ENCODE data around the gene NSMF. TPM values are rescaled to one million over a fixed set of nuclear protein-coding genes. Genes with fewer than 3 reads are reported as not detected.
A peak's percentile ranks its signal among the peaks of the same experiment; 100 is the strongest.

The NSMF gene
- polyA plus RNA-seq, 1 of the 3 experiments (the other 2 are of a cell fraction) = 58.8 TPM

GRCh38 chr9:137493364-137494103, 34.4 kb upstream of the NSMF start:
- H3K4me1 ChIP-seq (ENCODE audit: control insufficient read depth in 1 of 2, insufficient read depth in 2 of 2, low read depth in 1 of 2, low read length in 1 of 2) = peaks cover 0 to under 1% of the 10 kb centered on the region in 2 experiments; a peak in 1 of 4 replicates

DNA sequence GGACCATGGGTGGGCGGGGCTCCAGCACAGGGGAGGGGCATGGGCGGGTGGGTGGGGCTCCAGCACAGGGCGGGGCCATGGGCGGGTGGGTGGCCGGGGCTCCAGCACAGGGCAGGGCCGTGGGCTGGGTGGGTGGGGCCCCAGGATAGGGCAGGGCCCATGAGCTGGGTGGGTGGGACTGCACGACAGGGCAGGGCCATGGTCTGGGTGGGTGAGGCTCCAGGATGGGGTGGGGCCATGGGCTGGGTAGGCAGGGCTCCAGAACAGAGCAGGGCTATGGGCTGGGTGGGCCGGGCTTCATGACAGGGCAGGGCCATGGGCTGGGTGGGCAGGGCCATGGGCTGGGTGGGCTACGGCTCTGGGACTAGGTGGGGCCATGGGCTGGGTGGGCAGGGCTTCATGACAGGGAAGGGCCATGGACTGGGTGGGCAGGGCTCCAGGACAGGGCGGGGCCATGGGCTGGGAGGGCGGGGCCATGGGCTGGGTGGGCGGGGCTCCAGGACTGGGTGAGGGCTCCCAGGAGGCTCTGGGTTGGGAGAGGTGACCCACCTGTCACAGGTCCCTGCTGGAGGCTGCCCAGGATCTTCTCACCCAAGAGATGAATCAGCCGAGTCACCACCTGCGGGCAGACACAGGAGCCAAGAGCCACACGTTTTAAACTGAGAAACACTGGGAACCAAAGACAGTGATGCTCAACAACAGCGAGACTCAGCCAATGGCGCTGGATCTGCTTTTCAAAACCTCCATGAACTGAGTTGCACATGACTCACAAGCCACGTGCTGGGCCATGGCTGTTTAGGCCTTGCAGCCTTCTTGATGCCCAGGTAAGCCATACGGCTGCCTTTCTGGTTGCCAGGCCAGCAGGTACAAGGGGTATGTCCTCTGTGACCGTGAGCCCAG, 33.6 kb upstream of the NSMF start:
- H3K27ac ChIP-seq (ENCODE audit: low read depth in 2 of 2, low read length in 1 of 2) = no peak overlapping the region
- no peaks in the 10 kb centered on the region for H3K36me3 ChIP-seq (replicated peaks in 1 of 2; ENCODE audit: control insufficient read depth in 1 of 2, insufficient read depth in 2 of 2, low read length in 1 of 2)
- H3K9ac ChIP-seq = no peak overlapping the region
- WGBS (ENCODE audit: low lambda C conversion rate) = 84% methylated on average over 12 of the region's 20 CpGs
- ChIA-PET POLR2A (no interaction called here), CTCF (interaction anchor here (1.1 to 1.5 kb wide), 2 partner anchors 8 to 70 kb away, joined by 3 to 5 read pairs; partner anchors contain the start of genes EXD3 and NOXA1)
- no peaks in the 10 kb centered on the region for H3F3A ChIP-seq (replicated peaks; ENCODE audit: insufficient read depth)
- H4K20me1 ChIP-seq (ENCODE audit: insufficient read depth) = no peaks in the 10 kb centered on the region
- H3K4me2 ChIP-seq = no peak overlapping the region
- no peaks in the 10 kb centered on the region for H3K9me2 ChIP-seq
- no peaks in the 10 kb centered on the region for H3K9me3 ChIP-seq
- peak; percentile 84 for DNase-seq
- H3K4me3 ChIP-seq (ENCODE audit: low read depth in 2 of 2, low read length in 1 of 2) = no peak overlapping the region
- no peak overlapping the region for H2AFZ ChIP-seq (ENCODE audit: low read depth)
- H3K4me1 ChIP-seq (ENCODE audit: control insufficient read depth in 1 of 2, insufficient read depth in 2 of 2, low read depth in 1 of 2, low read length in 1 of 2) = peaks cover 0 to 9% of the 10 kb centered on the region in 2 experiments; a peak in 1 of 4 replicates
- no peaks in the 10 kb centered on the region for H3K79me2 ChIP-seq (ENCODE audit: insufficient read depth)
- H3K27me3 ChIP-seq (ENCODE audit: insufficient read depth) = no peaks in the 10 kb centered on the region
- TF ChIP-seq USF1 (IDR thresholded peaks at IDR 0.05; ENCODE audit: borderline replicate concordance, low read depth) (no peak), RCOR1 (IDR thresholded peaks at IDR 0.05; ENCODE audit: low read length) (no peak), CHD2 (IDR thresholded peaks at IDR 0.05; ENCODE audit: low read length, partially characterized antibody) (no peak), FOXJ3 (CRISPR knock-in tag; IDR thresholded peaks at IDR 0.05) (no peak), TEAD4 (IDR thresholded peaks at IDR 0.05; ENCODE audit: borderline replicate concordance, insufficient read depth) (no peak), MEF2A (IDR thresholded peaks at IDR 0.05; ENCODE audit: borderline replicate concordance, low read depth) (no peak)
- TF ChIP-seq, protein P1, sequence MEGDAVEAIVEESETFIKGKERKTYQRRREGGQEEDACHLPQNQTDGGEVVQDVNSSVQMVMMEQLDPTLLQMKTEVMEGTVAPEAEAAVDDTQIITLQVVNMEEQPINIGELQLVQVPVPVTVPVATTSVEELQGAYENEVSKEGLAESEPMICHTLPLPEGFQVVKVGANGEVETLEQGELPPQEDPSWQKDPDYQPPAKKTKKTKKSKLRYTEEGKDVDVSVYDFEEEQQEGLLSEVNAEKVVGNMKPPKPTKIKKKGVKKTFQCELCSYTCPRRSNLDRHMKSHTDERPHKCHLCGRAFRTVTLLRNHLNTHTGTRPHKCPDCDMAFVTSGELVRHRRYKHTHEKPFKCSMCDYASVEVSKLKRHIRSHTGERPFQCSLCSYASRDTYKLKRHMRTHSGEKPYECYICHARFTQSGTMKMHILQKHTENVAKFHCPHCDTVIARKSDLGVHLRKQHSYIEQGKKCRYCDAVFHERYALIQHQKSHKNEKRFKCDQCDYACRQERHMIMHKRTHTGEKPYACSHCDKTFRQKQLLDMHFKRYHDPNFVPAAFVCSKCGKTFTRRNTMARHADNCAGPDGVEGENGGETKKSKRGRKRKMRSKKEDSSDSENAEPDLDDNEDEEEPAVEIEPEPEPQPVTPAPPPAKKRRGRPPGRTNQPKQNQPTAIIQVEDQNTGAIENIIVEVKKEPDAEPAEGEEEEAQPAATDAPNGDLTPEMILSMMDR (IDR thresholded peaks at IDR 0.05) = no peak
- TF ChIP-seq, protein P2, sequence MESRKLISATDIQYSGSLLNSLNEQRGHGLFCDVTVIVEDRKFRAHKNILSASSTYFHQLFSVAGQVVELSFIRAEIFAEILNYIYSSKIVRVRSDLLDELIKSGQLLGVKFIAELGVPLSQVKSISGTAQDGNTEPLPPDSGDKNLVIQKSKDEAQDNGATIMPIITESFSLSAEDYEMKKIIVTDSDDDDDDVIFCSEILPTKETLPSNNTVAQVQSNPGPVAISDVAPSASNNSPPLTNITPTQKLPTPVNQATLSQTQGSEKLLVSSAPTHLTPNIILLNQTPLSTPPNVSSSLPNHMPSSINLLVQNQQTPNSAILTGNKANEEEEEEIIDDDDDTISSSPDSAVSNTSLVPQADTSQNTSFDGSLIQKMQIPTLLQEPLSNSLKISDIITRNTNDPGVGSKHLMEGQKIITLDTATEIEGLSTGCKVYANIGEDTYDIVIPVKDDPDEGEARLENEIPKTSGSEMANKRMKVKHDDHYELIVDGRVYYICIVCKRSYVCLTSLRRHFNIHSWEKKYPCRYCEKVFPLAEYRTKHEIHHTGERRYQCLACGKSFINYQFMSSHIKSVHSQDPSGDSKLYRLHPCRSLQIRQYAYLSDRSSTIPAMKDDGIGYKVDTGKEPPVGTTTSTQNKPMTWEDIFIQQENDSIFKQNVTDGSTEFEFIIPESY (IDR thresholded peaks at IDR 0.05; ENCODE audit: borderline replicate concordance, low read depth) = no peak

More at GRCh38 chr9:137493364-137494103, 34.4 kb upstream of the NSMF start:
- DNase-seq = no peak
- ChIA-PET POLR2A (no interaction called here), CTCF (no interaction called here)
- H2AFZ ChIP-seq (ENCODE audit: low read depth) = no peak overlapping the region
- 92% methylated on average over 6 of the region's 16 CpGs for WGBS (ENCODE audit: low lambda C conversion rate)
- no peaks in the 10 kb centered on the region for H4K20me1 ChIP-seq (ENCODE audit: insufficient read depth)
- no peaks in the 10 kb centered on the region for H3K9me2 ChIP-seq
- no peak overlapping the region for H3K9ac ChIP-seq
- H3K36me3 ChIP-seq (replicated peaks in 1 of 2; ENCODE audit: control insufficient read depth in 1 of 2, insufficient read depth in 2 of 2, low read length in 1 of 2) = no peaks in the 10 kb centered on the region
- H3K9me3 ChIP-seq = no peaks in the 10 kb centered on the region
- no peaks in the 10 kb centered on the region for H3F3A ChIP-seq (replicated peaks; ENCODE audit: insufficient read depth)
- TF ChIP-seq NRF1 (IDR thresholded peaks at IDR 0.05; ENCODE audit: low read depth, low read length) = no peak
- TF ChIP-seq POLR2AphosphoS5 (IDR thresholded peaks at IDR 0.05; ENCODE audit: low read depth, low read length) = no peak
- TF ChIP-seq, protein P3, sequence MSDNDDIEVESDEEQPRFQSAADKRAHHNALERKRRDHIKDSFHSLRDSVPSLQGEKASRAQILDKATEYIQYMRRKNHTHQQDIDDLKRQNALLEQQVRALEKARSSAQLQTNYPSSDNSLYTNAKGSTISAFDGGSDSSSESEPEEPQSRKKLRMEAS (IDR thresholded peaks at IDR 0.05; ENCODE audit: low read depth) = no peak
- TF ChIP-seq NFIC (IDR thresholded peaks at IDR 0.05; ENCODE audit: borderline replicate concordance) = no peak
- no peak for TF ChIP-seq RAD21 (IDR thresholded peaks at IDR 0.05; ENCODE audit: low read length)
- TF ChIP-seq FOSL2 (IDR thresholded peaks at IDR 0.05; ENCODE audit: borderline replicate concordance, low read depth) = no peak
- TF ChIP-seq, protein P4, sequence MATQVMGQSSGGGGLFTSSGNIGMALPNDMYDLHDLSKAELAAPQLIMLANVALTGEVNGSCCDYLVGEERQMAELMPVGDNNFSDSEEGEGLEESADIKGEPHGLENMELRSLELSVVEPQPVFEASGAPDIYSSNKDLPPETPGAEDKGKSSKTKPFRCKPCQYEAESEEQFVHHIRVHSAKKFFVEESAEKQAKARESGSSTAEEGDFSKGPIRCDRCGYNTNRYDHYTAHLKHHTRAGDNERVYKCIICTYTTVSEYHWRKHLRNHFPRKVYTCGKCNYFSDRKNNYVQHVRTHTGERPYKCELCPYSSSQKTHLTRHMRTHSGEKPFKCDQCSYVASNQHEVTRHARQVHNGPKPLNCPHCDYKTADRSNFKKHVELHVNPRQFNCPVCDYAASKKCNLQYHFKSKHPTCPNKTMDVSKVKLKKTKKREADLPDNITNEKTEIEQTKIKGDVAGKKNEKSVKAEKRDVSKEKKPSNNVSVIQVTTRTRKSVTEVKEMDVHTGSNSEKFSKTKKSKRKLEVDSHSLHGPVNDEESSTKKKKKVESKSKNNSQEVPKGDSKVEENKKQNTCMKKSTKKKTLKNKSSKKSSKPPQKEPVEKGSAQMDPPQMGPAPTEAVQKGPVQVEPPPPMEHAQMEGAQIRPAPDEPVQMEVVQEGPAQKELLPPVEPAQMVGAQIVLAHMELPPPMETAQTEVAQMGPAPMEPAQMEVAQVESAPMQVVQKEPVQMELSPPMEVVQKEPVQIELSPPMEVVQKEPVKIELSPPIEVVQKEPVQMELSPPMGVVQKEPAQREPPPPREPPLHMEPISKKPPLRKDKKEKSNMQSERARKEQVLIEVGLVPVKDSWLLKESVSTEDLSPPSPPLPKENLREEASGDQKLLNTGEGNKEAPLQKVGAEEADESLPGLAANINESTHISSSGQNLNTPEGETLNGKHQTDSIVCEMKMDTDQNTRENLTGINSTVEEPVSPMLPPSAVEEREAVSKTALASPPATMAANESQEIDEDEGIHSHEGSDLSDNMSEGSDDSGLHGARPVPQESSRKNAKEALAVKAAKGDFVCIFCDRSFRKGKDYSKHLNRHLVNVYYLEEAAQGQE (IDR thresholded peaks at IDR 0.05; ENCODE audit: low read depth, low read length) = no peak
- TF ChIP-seq RFX5 (IDR thresholded peaks at IDR 0.05; ENCODE audit: low read length) = no peak
- TF ChIP-seq TCF12 (IDR thresholded peaks at IDR 0.05) = no peak
- TF ChIP-seq RCOR1 (IDR thresholded peaks at IDR 0.05; ENCODE audit: low read length) = no peak
- no peak overlapping the region for H3K27ac ChIP-seq (ENCODE audit: low read depth in 2 of 2, low read length in 1 of 2)
- H3K27me3 ChIP-seq (ENCODE audit: insufficient read depth) = no peaks in the 10 kb centered on the region
- H3K79me2 ChIP-seq (ENCODE audit: insufficient read depth) = no peaks in the 10 kb centered on the region
- H3K4me2 ChIP-seq = no peak overlapping the region
- no peak overlapping the region for H3K4me3 ChIP-seq (ENCODE audit: low read depth in 2 of 2, low read length in 1 of 2)
